SK-N-SH (cell line): Measurements from ENCODE around the gene PCYT1A.

ENCODE experiments used
- CHD2 ChIP-seq: fragments of 150-350 bp; IDR thresholded peaks from 2 replicates; pipeline ENCODE4 v1.6.1; 2018; ENCODE audit warnings: low read length; ENCODE audit not compliant: partially characterized antibody
- EP300 ChIP-seq, 2 experiments: IDR thresholded peaks; 2 replicates each; pipeline versions ENCODE4 v1.4.0 to v1.6.1; 2012; ENCODE audit warnings: borderline replicate concordance in 1 of 2, low read depth in 1 of 2, low read length in 1 of 2
- GATA2 ChIP-seq: sonication (generic); formaldehyde crosslinking; IDR thresholded peaks from 2 replicates; pipeline ENCODE4 v1.5.0; 2020; ENCODE audit warnings: mild to moderate bottlenecking, missing genetic modification reagents
- MXI1 ChIP-seq: IDR thresholded peaks from 2 replicates; pipeline ENCODE4 v1.6.1; 2012; ENCODE audit warnings: mild to moderate bottlenecking, low read depth, low read length, improper control_type of control experiment
- NRF1 ChIP-seq: IDR thresholded peaks from 2 replicates; pipeline ENCODE4 v1.6.1; 2012; ENCODE audit warnings: low read depth, mild to moderate bottlenecking, low read length
- RFX5 ChIP-seq: IDR thresholded peaks from 2 replicates; pipeline ENCODE4 v1.6.1; 2012; ENCODE audit warnings: mild to moderate bottlenecking, improper control_type of control experiment, low read length
- TF ChIP-seq, protein P1 (sequence below): fragments of 200-600 bp; sonication (generic); IDR thresholded peaks from 2 replicates; pipeline ENCODE4 v1.6.1; 2017; ENCODE audit warnings: antibody characterized with exemption, mild to moderate bottlenecking, moderate library complexity
- TF ChIP-seq, protein P2 (sequence below): fragments of 150-350 bp; IDR thresholded peaks from 2 replicates; pipeline ENCODE4 v1.6.1; 2016; ENCODE audit warnings: mild to moderate bottlenecking, low read depth, low read length
- TF ChIP-seq, protein P3 (sequence below): IDR thresholded peaks from 2 replicates; pipeline ENCODE4 v1.6.1; 2012; ENCODE audit warnings: mild to moderate bottlenecking, low read depth, low read length, moderate library complexity

DNA sequence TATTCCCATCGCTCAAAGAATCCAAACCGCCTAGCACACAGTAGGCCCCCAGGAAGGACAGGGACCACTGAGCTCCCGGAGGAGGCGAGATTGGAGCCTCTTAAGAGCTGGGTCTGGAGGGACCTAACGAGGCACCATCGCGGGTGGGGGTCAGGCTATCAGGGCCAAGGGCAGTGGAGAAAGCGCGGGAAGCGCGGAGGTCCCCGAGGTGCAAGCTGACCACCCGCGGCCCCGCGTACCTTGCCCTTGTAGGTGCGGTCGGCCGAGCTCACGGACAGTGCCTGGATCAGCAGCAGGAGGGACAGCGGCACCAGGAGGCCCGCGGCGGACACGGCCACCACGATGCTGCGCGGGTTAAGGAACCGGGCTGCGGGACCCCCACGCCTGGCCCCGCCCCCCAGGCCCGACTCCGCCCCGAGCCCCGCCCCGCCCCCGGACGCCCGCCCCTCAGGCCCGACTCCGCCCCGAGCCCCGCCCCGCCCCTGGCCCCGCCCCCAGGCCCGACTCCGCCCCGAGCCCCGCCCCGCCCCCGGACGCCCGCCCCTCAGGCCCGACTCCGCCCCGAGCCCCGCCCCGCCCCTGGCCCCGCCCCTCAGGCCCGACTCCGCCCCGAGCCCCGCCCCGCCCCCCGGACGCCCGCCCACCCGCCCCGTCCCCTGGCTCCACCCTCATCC, 80.2 kb downstream of the PCYT1A start:
- no peak for TF ChIP-seq CHD2
- TF ChIP-seq, protein P1, sequence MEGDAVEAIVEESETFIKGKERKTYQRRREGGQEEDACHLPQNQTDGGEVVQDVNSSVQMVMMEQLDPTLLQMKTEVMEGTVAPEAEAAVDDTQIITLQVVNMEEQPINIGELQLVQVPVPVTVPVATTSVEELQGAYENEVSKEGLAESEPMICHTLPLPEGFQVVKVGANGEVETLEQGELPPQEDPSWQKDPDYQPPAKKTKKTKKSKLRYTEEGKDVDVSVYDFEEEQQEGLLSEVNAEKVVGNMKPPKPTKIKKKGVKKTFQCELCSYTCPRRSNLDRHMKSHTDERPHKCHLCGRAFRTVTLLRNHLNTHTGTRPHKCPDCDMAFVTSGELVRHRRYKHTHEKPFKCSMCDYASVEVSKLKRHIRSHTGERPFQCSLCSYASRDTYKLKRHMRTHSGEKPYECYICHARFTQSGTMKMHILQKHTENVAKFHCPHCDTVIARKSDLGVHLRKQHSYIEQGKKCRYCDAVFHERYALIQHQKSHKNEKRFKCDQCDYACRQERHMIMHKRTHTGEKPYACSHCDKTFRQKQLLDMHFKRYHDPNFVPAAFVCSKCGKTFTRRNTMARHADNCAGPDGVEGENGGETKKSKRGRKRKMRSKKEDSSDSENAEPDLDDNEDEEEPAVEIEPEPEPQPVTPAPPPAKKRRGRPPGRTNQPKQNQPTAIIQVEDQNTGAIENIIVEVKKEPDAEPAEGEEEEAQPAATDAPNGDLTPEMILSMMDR = no peak
- TF ChIP-seq RFX5 = no peak
- TF ChIP-seq, protein P2, sequence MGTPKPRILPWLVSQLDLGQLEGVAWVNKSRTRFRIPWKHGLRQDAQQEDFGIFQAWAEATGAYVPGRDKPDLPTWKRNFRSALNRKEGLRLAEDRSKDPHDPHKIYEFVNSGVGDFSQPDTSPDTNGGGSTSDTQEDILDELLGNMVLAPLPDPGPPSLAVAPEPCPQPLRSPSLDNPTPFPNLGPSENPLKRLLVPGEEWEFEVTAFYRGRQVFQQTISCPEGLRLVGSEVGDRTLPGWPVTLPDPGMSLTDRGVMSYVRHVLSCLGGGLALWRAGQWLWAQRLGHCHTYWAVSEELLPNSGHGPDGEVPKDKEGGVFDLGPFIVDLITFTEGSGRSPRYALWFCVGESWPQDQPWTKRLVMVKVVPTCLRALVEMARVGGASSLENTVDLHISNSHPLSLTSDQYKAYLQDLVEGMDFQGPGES = no peak
- no peak for TF ChIP-seq MXI1
- TF ChIP-seq EP300 (IDR thresholded peaks at IDR 0.05; ENCODE audit: borderline replicate concordance in 1 of 2, low read depth in 1 of 2, low read length in 1 of 2) = no peak
- no peak for TF ChIP-seq NRF1
- no peak for TF ChIP-seq GATA2 (CRISPR knock-in tag)
- TF ChIP-seq, protein P3, sequence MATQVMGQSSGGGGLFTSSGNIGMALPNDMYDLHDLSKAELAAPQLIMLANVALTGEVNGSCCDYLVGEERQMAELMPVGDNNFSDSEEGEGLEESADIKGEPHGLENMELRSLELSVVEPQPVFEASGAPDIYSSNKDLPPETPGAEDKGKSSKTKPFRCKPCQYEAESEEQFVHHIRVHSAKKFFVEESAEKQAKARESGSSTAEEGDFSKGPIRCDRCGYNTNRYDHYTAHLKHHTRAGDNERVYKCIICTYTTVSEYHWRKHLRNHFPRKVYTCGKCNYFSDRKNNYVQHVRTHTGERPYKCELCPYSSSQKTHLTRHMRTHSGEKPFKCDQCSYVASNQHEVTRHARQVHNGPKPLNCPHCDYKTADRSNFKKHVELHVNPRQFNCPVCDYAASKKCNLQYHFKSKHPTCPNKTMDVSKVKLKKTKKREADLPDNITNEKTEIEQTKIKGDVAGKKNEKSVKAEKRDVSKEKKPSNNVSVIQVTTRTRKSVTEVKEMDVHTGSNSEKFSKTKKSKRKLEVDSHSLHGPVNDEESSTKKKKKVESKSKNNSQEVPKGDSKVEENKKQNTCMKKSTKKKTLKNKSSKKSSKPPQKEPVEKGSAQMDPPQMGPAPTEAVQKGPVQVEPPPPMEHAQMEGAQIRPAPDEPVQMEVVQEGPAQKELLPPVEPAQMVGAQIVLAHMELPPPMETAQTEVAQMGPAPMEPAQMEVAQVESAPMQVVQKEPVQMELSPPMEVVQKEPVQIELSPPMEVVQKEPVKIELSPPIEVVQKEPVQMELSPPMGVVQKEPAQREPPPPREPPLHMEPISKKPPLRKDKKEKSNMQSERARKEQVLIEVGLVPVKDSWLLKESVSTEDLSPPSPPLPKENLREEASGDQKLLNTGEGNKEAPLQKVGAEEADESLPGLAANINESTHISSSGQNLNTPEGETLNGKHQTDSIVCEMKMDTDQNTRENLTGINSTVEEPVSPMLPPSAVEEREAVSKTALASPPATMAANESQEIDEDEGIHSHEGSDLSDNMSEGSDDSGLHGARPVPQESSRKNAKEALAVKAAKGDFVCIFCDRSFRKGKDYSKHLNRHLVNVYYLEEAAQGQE = no peak
